NCI-H187 (cell line): ENCODE data around the gene PCDHGA10.
"Not testable (repeated sequence)": the region's sequence is repeated elsewhere in the genome, so short reads cannot be mapped to it uniquely, and the experiment has no call there.

Experiments used
- DNase-seq, 2 experiments: peaks; one replicate each; lab custom pipeline; 2025; lab: John Stamatoyannopoulos, UW

PCDHGA10 gene

DNA sequence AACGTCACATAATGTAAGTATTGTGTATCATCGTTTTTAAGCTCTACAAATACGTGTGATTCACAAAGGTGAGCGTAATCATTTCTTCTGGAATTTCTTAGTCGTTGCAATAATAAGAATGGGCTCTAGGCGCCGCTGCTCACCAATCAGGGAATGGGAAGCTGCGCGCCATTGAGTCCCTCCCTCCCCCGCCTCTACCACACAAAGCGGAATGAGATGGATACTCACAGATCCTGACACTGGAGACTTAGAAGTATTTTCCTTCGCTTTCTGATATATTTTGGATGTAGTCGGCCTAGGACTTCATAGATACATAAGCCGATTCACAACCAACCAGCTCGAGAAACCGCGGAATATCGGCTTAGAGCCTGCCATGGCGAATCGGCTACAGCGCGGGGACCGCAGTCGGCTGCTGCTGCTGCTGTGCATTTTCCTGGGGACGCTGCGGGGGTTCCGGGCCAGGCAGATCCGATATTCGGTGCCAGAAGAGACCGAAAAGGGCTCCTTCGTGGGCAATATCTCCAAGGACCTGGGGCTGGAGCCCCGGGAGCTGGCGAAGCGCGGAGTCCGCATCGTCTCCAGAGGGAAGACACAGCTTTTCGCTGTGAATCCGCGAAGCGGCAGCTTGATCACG is 8.2 kb downstream of the PCDHGA10 start, which contains the start of gene PCDHGA11:
Gene PCDHGA11 (plus strand): TSS at position 197 of the 634 bp plus-strand sequence. CDS start 177 bp downstream, at position 374.
- DNase-seq: no peak

DNA sequence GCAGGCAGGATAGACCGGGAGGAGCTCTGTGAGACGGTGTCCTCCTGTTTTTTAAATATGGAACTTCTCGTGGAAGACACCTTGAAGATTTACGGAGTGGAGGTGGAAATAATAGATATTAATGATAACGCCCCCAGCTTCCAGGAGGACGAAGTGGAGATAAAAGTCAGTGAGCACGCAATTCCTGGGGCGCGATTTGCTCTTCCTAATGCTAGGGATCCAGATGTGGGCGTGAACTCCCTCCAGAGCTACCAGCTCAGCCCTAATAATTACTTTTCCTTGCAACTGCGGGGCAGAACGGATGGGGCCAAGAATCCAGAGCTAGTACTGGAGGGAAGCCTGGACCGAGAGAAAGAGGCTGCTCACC is 8.7 kb downstream of the PCDHGA10 start:
- no peak for DNase-seq

- no peak for DNase-seq
Observed at GRCh38 chr5:141422742-141423291, 10.0 kb downstream of the PCDHGA10 start.

- no peak for DNase-seq
Observed at GRCh38 chr5:141427783-141428426, 15.1 kb downstream of the PCDHGA10 start.

GRCh38 chr5:141430332-141431113 is 17.7 kb downstream of the PCDHGA10 start, which contains the start of gene PCDHGA12:
TSS of gene PCDHGA12 (plus strand) at chr5:141430507. CDS start at chr5:141430760, 253 bp downstream.
- no peak for DNase-seq

DNA sequence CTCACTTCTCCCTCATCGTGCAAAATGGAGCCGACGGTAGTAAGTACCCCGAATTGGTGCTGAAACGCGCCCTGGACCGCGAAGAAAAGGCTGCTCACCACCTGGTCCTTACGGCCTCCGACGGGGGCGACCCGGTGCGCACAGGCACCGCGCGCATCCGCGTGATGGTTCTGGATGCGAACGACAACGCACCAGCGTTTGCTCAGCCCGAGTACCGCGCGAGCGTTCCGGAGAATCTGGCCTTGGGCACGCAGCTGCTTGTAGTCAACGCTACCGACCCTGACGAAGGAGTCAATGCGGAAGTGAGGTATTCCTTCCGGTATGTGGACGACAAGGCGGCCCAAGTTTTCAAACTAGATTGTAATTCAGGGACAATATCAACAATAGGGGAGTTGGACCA is 18.5 kb downstream of the PCDHGA10 start:
- DNase-seq: no peak

- DNase-seq: not testable (repeated sequence)
Observed at GRCh38 chr5:141432308-141432707, 19.5 kb downstream of the PCDHGA10 start.

DNA sequence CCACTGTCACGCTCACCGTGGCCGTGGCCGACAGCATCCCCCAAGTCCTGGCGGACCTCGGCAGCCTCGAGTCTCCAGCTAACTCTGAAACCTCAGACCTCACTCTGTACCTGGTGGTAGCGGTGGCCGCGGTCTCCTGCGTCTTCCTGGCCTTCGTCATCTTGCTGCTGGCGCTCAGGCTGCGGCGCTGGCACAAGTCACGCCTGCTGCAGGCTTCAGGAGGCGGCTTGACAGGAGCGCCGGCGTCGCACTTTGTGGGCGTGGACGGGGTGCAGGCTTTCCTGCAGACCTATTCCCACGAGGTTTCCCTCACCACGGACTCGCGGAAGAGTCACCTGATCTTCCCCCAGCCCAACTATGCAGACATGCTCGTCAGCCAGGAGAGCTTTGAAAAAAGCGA is 19.9 kb downstream of the PCDHGA10 start:
- not testable (repeated sequence) for DNase-seq

GRCh38 chr5:141434006-141434405 is 21.2 kb downstream of the PCDHGA10 start:
- no peak for DNase-seq

DNA sequence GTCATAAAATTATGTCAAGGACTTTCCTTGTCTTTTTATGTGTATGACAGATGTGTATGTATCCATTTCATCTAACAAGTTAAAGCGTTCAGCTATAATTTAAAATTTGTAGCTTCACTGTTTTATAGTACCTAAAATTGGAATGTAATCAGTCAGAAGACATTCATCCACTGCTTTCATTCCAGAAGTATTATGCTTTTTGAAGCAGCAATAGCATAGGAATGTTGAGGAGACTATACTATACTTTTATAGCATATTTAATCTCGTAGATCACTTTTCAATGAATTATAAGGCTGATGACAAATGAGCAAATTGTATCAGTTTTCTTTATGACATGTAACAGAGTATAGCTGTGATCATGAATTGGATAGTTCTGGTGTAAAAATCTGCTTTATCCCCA is 24.4 kb downstream of the PCDHGA10 start:
- DNase-seq: no peak

- no peak for DNase-seq
Observed at GRCh38 chr5:141439411-141440141, 26.8 kb downstream of the PCDHGA10 start.

DNA sequence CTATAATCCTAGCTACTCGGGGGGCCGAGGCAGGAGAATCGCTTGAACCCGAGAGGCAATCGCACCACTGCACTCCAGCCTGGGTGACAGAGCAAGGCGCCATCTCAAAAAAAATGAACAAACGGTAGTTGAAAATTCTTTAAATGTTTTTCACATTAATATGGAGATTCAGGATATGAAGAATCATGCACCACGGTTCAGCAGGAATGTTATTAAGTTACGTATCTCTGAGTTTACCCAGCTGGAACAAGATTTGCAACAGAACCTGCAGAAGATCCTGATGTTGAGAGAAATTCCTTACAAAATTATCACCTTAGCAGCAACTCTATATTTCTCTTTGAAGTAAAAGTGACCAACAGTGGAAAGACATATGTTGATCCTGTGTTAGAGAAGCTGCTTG is 27.6 kb downstream of the PCDHGA10 start:
- no peak for DNase-seq

DNA sequence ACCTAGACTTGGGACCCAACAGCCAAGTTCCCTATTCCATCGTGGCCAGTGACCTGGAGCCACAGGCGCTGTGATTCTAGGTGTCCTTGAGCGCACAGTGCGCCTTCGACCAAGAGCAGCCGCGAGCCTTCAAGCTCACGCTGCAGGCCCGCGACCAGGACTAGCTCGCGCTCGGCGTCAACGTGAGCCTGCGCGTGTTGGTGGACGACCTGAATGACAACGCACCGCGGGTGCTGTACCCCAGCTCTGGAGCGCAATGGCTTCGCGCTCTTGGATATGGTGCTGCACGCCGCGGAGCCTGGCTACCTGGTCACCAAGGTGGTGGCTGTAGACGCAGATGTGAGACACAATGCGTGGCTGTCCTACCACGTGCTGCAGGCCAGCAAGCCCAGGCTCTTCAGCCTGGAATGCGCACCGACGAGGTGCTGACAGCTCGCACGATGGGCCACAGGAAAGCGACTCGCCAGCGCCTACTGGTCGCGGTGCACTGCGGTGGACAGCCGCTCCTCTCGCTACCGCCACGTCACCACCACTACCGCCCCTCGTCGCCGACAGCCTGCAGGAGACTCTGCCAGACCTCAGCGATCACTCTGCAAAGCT is 28.9 kb downstream of the PCDHGA10 start:
- DNase-seq: no peak

GRCh38 chr5:141465351-141465750 is 52.6 kb downstream of the PCDHGA10 start:
- no peak for DNase-seq
